HG03108 (cell line): ENCODE measurements around the gene ZBED1.
"Not testable (repeated sequence)": the region's sequence is repeated elsewhere in the genome, so short reads cannot be mapped to it uniquely, and the experiment has no call there.

ENCODE experiments used
- ATAC-seq: cut with Tn5 transposase; IDR thresholded peaks from one replicate; pipeline ENCODE4 v1.9.1; 2021; ENCODE audit warnings: moderate library complexity; ENCODE audit not compliant: unreplicated experiment

ZBED1 gene

GRCh38 chrX:2520539-2520938 lies 19.8 kb upstream of the ZBED1 start:
- no peak for ATAC-seq

- not testable (repeated sequence) for ATAC-seq
These were observed 18.9 kb upstream of the ZBED1 start for GRCh38 chrX:2519638-2520037.

- peak; percentile 9 for ATAC-seq
These were observed 16.3 kb upstream of the ZBED1 start for GRCh38 chrX:2517055-2517454.

- peak; percentile 47 for ATAC-seq
These were observed 15.8 kb upstream of the ZBED1 start for GRCh38 chrX:2516623-2517022.

- no peak for ATAC-seq
These were observed 13.4 kb upstream of the ZBED1 start for GRCh38 chrX:2514131-2514530.

- ATAC-seq, result no peak
These were observed 12.4 kb upstream of the ZBED1 start for GRCh38 chrX:2513121-2513664.

- no peak for ATAC-seq
These were observed 11.7 kb upstream of the ZBED1 start for GRCh38 chrX:2512501-2512900.

GRCh38 chrX:2511326-2511725 lies 10.6 kb upstream of the ZBED1 start:
- ATAC-seq, result no peak

GRCh38 chrX:2508648-2509335 lies 8.0 kb upstream of the ZBED1 start:
- no peak for ATAC-seq

- ATAC-seq, result no peak
These were observed 7.3 kb upstream of the ZBED1 start for GRCh38 chrX:2507904-2508627.

GRCh38 chrX:2507196-2507595 lies 6.4 kb upstream of the ZBED1 start:
- ATAC-seq, result no peak

- not testable (repeated sequence) for ATAC-seq
These were observed 4.6 kb upstream of the ZBED1 start for GRCh38 chrX:2505341-2505740.

GRCh38 chrX:2504706-2505332 lies 4.0 kb upstream of the ZBED1 start:
- ATAC-seq, result no peak

GRCh38 chrX:2503591-2504500 lies 3.1 kb upstream of the ZBED1 start:
- ATAC-seq, result no peak

GRCh38 chrX:2502668-2503519 lies 2.1 kb upstream of the ZBED1 start:
- ATAC-seq, result no peak

GRCh38 chrX:2502120-2502667 lies 1.4 kb upstream of the ZBED1 start:
- ATAC-seq, result no peak

GRCh38 chrX:2501559-2502102 lies 855 bp upstream of the ZBED1 start:
- ATAC-seq, result no peak

- ATAC-seq, result peak; percentile 51
These were observed 529 bp downstream of the ZBED1 start for GRCh38 chrX:2500091-2500802.

- no peak for ATAC-seq
These were observed 1.3 kb downstream of the ZBED1 start for GRCh38 chrX:2499507-2499906.
